ENCODE data around the gene SHANK1.

DNA sequence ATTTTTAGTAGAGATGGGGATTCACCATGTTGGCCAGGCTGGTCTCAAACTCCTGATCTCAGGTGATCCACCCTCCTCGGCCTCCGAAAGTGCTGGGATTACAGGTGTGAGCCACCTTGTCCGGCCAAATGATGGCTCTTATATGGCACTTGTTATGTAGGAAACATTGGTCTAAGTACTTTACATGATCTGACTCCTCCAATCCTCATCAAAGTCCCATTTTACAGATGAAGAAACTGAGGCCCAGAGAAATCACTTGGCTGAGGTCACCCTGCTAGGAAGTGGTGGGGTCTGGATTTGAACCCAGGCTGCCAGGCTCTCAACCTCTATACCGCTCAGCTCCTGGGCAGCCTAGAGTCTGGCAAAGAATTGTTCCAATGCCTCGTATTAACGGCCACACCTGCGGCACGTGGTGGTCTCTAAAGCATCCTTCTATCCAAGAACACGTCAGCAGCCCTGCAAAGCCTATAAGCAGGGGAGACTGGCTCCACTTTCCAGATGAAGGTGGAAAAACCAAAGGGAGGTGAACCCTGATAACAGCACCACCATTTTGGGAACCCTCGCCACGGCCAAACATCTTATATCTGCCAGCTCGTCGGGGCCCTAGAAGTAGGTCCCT, 18.1 kb downstream of the SHANK1 start:
- TF ChIP-seq YY1 (IDR thresholded peaks at IDR 0.05; ENCODE audit: insufficient read depth, insufficient read length) (no peak), ZNF274 (IDR thresholded peaks at IDR 0.05; ENCODE audit: low read depth, low read length) (no peak), SUZ12 (IDR thresholded peaks at IDR 0.05; ENCODE audit: extremely low read depth, insufficient read depth, insufficient read length) (no peak)

Data from NT2/D1 (cell line).